GM23338 (cell line): ENCODE results near the gene LRRC28. TPM values are rescaled to one million over a fixed set of nuclear protein-coding genes. Genes with fewer than 3 reads are reported as not detected.

ENCODE experiments used
- ATAC-seq: fragments of 200-7000 bp; cut with Tn5 transposase; 3 replicates; pipeline ENCODE4 v1.9.1; 2020
- DNase-seq: peaks from one replicate; pipeline ENCODE4 v3.0.0-alpha.2; 2015; ENCODE audit warnings: low spot score
- H2AFZ ChIP-seq: fragments of 200-600 bp; sonication (generic); 2 replicates; pipeline ENCODE4 v1.8.0; 2016; ENCODE audit warnings: antibody characterized with exemption, mild to moderate bottlenecking, moderate library complexity
- H3F3A ChIP-seq: fragments of 200-600 bp; sonication (generic); replicated peaks from 2 replicates; pipeline ENCODE4 v1.8.0; 2017; ENCODE audit warnings: antibody characterized with exemption, mixed run types, low read depth
- H3K27ac ChIP-seq: fragments of 200-600 bp; sonication (generic); 2 replicates; pipeline ENCODE4 v1.6.1; 2016; ENCODE audit warnings: low read depth
- H3K27me3 ChIP-seq: fragments of 200-600 bp; sonication (generic); 2 replicates; pipeline ENCODE4 v1.8.0; 2016; ENCODE audit warnings: mild to moderate bottlenecking, mixed run types, moderate library complexity; ENCODE audit not compliant: insufficient read depth
- H3K36me3 ChIP-seq: fragments of 200-600 bp; sonication (generic); 2 replicates; pipeline ENCODE4 v1.8.0; 2016; ENCODE audit warnings: mild to moderate bottlenecking; ENCODE audit not compliant: insufficient read depth
- H3K4me1 ChIP-seq: fragments of 200-600 bp; sonication (generic); 2 replicates; pipeline ENCODE4 v1.8.0; 2016; ENCODE audit warnings: mild to moderate bottlenecking, moderate library complexity; ENCODE audit not compliant: insufficient read depth
- H3K4me2 ChIP-seq: fragments of 200-600 bp; sonication (generic); 2 replicates; pipeline ENCODE4 v1.7.1; 2017; ENCODE audit warnings: mixed run types
- H3K4me3 ChIP-seq: fragments of 200-600 bp; sonication (generic); 2 replicates; pipeline ENCODE4 v1.6.1; 2016; ENCODE audit warnings: mixed run types
- H3K79me2 ChIP-seq: fragments of 200-600 bp; sonication (generic); replicated peaks from 2 replicates; pipeline ENCODE4 v1.8.0; 2017; ENCODE audit warnings: mild to moderate bottlenecking; ENCODE audit not compliant: insufficient read depth
- H3K9me2 ChIP-seq: fragments of 200-600 bp; sonication (generic); 2 replicates; pipeline ENCODE4 v1.8.0; 2017; ENCODE audit not compliant: insufficient read depth
- H4K20me1 ChIP-seq: fragments of 200-600 bp; sonication (generic); replicated peaks from 2 replicates; pipeline ENCODE4 v1.8.0; 2017; ENCODE audit warnings: mild to moderate bottlenecking; ENCODE audit not compliant: insufficient read depth
- H3K27ac Mint-ChIP-seq: 2 replicates; pipeline ENCODE4 v1.8.0; 2020; ENCODE audit warnings: inconsistent platforms, mild to moderate bottlenecking, moderate library complexity, mixed read lengths
- H3K27me3 Mint-ChIP-seq: 3 replicates; pipeline ENCODE4 v1.8.0; 2022; ENCODE audit warnings: low read depth, mild to moderate bottlenecking, moderate library complexity, mixed read lengths, inconsistent platforms; ENCODE audit not compliant: insufficient read depth, poor library complexity
- H3K36me3 Mint-ChIP-seq: 3 replicates; pipeline ENCODE4 v1.8.0; 2021; ENCODE audit warnings: low read depth, mild to moderate bottlenecking, inconsistent platforms, moderate library complexity, mixed read lengths
- H3K4me1 Mint-ChIP-seq: 3 replicates; pipeline ENCODE4 v1.8.0; 2020; ENCODE audit warnings: mild to moderate bottlenecking, inconsistent platforms, mixed read lengths
- H3K4me3 Mint-ChIP-seq: 3 replicates; pipeline ENCODE4 v1.8.0; 2021; ENCODE audit warnings: moderate library complexity, mild to moderate bottlenecking, inconsistent platforms, mixed read lengths
- H3K9me3 Mint-ChIP-seq: 3 replicates; pipeline ENCODE4 v1.8.0; 2020; ENCODE audit warnings: moderate library complexity, mild to moderate bottlenecking, inconsistent platforms, mixed read lengths
- CREB1 ChIP-seq: fragments of 250-450 bp; sonication (Bioruptor Pico); IDR thresholded peaks from 2 replicates; pipeline ENCODE4 v1.5.0; 2020; ENCODE audit warnings: low read depth, mild to moderate bottlenecking, moderate library complexity
- EZH2 ChIP-seq: fragments of 200-600 bp; sonication (generic); IDR thresholded peaks from one replicate; pipeline ENCODE4 v1.8.0; 2017; ENCODE audit warnings: antibody characterized with exemption, mild to moderate bottlenecking, low read depth; ENCODE audit not compliant: unreplicated experiment
- EZH2phosphoT487 ChIP-seq: fragments of 200-600 bp; sonication (generic); IDR thresholded peaks from one replicate; pipeline ENCODE4 v1.8.1; 2018; ENCODE audit warnings: antibody characterized with exemption; ENCODE audit not compliant: unreplicated experiment
- JUNB ChIP-seq: IDR thresholded peaks from one replicate; pipeline ENCODE4 v1.6.1; 2016; ENCODE audit warnings: antibody characterized with exemption; ENCODE audit not compliant: unreplicated experiment
- NANOG ChIP-seq: IDR thresholded peaks from 2 replicates; pipeline ENCODE4 v1.6.1; 2016; ENCODE audit warnings: antibody characterized with exemption, borderline replicate concordance
- POLR2AphosphoS5 ChIP-seq: IDR thresholded peaks from 2 replicates; pipeline ENCODE4 v1.6.1; 2016; ENCODE audit warnings: antibody characterized with exemption, low read depth
- STAT1 ChIP-seq: IDR thresholded peaks from one replicate; pipeline ENCODE4 v1.6.1; 2016; ENCODE audit warnings: antibody characterized with exemption; ENCODE audit not compliant: unreplicated experiment
- ZNF114 ChIP-seq: fragments of 250-450 bp; sonication (Bioruptor Pico); IDR thresholded peaks from 2 replicates; pipeline ENCODE4 v1.5.0; 2020; ENCODE audit warnings: mild to moderate bottlenecking, moderate library complexity
- ZNF331 ChIP-seq: fragments of 250-450 bp; sonication (Bioruptor Pico); IDR thresholded peaks from 2 replicates; pipeline ENCODE4 v1.5.0; 2020; ENCODE audit warnings: low read depth, mild to moderate bottlenecking, moderate library complexity
- polyA plus RNA-seq: library from polyadenylated mRNA; unstranded; fragments of >200 nt; fragmentation: Nextera tagmentation; extraction: Ambion mirVana; gene quantifications from 2 replicates; pipeline ENCODE4 v1.2.1, GENCODE V29; 2016
- total RNA-seq: library from RNA; depleted of rRNA; stranded (reverse); fragments of >200 nt; shearing (Covaris generic); gene quantifications from 2 replicates; pipeline ENCODE4 v1.2.3, GENCODE V29; 2014
- TF ChIP-seq, protein P1 (sequence below): IDR thresholded peaks from 2 replicates; pipeline ENCODE4 v1.6.1; 2016; ENCODE audit warnings: antibody characterized with exemption
- TF ChIP-seq, protein P2 (sequence below), 2 experiments: fragments of 200-600 bp in 1 of 2; sonication (generic) in 1 of 2; conservative IDR thresholded peaks; 2 replicates each; pipeline versions ENCODE4 v1.5.1 to v1.6.1; 2016 to 2017; ENCODE audit warnings: antibody characterized with exemption in 2 of 2, low read depth in 2 of 2, mild to moderate bottlenecking in 2 of 2, moderate library complexity in 1 of 2
- TF ChIP-seq, protein P3 (sequence below): fragments of 250-450 bp; sonication (Bioruptor Pico); IDR thresholded peaks from 2 replicates; pipeline ENCODE4 v1.5.0; 2020; ENCODE audit warnings: mild to moderate bottlenecking, moderate library complexity
- TF ChIP-seq, protein P4 (sequence below): IDR thresholded peaks from one replicate; pipeline ENCODE4 v1.6.1; 2018; ENCODE audit warnings: antibody characterized with exemption; ENCODE audit not compliant: unreplicated experiment

The LRRC28 gene
- total and polyA plus RNA-seq, 2 experiments from 2014 or later, result 12.9 to 28.4 TPM

DNA sequence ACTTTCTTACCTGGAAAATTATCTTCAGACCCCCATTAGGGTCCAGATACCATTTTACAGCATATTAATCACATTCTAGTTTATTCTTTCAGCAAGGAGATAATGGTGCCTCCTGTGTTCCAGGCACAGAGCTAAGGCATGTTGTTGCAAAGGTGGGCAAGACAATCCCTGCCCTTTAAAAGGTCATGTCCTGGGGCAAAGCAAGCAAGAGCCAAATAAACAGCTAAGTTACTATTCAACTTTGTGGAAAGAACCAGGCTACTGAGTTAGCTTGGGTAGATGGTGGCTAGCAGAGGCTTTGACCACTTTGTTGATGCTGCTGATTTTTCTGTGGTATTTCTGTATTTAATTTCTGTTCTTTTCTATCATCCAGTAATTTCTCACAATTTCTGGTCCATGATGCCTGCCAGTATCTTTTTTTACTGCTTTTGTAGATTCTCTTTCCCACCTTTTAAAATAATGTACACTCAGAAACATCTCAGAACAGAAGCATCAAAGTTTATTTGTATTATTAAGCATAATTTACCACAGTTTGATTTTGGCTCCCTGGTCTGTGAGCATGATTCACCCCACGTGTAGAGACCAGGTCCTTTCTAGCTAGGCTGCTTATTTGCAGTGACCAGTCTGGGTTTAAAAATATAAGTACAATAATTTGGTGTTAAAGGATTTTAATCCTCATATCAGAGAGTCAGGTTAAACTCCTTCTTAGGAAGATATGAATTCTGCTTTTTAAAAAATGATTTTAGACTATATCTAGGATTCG is 71.5 kb downstream of the LRRC28 start:
- no peak for ATAC-seq

More for the DNA sequence above, 71.5 kb downstream of the LRRC28 start:
- H3K27me3 ChIP-seq, result no peaks in the 10 kb centered on the region
- H2AFZ ChIP-seq, result no peak overlapping the region
- no peaks in the 10 kb centered on the region for H4K20me1 ChIP-seq
- H3K36me3 Mint-ChIP-seq, result no peaks in the 10 kb centered on the region
- DNase-seq, result no peak
- H3K27me3 Mint-ChIP-seq, result no peaks in the 10 kb centered on the region
- no peak overlapping the region for H3K4me3 Mint-ChIP-seq
- H3K36me3 ChIP-seq, result no peaks in the 10 kb centered on the region
- H3K4me1 ChIP-seq, result peaks cover under 1% of the 10 kb centered on the region; the same call in 1 of the 2 replicates
- no peaks in the 10 kb centered on the region for H3K79me2 ChIP-seq
- H3K9me3 Mint-ChIP-seq, result no peaks in the 10 kb centered on the region
- no peaks in the 10 kb centered on the region for H3F3A ChIP-seq
- TF ChIP-seq NANOG (no peak), ZNF114 (no peak), EZH2phosphoT487 (no peak), ZNF331 (no peak), JUNB (no peak), EZH2 (no peak), POLR2AphosphoS5 (no peak), STAT1 (no peak), CREB1 (CRISPR knock-in tag) (no peak)
- TF ChIP-seq, protein P1, sequence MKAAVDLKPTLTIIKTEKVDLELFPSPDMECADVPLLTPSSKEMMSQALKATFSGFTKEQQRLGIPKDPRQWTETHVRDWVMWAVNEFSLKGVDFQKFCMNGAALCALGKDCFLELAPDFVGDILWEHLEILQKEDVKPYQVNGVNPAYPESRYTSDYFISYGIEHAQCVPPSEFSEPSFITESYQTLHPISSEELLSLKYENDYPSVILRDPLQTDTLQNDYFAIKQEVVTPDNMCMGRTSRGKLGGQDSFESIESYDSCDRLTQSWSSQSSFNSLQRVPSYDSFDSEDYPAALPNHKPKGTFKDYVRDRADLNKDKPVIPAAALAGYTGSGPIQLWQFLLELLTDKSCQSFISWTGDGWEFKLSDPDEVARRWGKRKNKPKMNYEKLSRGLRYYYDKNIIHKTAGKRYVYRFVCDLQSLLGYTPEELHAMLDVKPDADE, result no peak
- TF ChIP-seq, protein P2, sequence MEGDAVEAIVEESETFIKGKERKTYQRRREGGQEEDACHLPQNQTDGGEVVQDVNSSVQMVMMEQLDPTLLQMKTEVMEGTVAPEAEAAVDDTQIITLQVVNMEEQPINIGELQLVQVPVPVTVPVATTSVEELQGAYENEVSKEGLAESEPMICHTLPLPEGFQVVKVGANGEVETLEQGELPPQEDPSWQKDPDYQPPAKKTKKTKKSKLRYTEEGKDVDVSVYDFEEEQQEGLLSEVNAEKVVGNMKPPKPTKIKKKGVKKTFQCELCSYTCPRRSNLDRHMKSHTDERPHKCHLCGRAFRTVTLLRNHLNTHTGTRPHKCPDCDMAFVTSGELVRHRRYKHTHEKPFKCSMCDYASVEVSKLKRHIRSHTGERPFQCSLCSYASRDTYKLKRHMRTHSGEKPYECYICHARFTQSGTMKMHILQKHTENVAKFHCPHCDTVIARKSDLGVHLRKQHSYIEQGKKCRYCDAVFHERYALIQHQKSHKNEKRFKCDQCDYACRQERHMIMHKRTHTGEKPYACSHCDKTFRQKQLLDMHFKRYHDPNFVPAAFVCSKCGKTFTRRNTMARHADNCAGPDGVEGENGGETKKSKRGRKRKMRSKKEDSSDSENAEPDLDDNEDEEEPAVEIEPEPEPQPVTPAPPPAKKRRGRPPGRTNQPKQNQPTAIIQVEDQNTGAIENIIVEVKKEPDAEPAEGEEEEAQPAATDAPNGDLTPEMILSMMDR (conservative IDR thresholded peaks at IDR 0.05; ENCODE audit: low read depth in 2 of 2), result no peak
- TF ChIP-seq, protein P3, sequence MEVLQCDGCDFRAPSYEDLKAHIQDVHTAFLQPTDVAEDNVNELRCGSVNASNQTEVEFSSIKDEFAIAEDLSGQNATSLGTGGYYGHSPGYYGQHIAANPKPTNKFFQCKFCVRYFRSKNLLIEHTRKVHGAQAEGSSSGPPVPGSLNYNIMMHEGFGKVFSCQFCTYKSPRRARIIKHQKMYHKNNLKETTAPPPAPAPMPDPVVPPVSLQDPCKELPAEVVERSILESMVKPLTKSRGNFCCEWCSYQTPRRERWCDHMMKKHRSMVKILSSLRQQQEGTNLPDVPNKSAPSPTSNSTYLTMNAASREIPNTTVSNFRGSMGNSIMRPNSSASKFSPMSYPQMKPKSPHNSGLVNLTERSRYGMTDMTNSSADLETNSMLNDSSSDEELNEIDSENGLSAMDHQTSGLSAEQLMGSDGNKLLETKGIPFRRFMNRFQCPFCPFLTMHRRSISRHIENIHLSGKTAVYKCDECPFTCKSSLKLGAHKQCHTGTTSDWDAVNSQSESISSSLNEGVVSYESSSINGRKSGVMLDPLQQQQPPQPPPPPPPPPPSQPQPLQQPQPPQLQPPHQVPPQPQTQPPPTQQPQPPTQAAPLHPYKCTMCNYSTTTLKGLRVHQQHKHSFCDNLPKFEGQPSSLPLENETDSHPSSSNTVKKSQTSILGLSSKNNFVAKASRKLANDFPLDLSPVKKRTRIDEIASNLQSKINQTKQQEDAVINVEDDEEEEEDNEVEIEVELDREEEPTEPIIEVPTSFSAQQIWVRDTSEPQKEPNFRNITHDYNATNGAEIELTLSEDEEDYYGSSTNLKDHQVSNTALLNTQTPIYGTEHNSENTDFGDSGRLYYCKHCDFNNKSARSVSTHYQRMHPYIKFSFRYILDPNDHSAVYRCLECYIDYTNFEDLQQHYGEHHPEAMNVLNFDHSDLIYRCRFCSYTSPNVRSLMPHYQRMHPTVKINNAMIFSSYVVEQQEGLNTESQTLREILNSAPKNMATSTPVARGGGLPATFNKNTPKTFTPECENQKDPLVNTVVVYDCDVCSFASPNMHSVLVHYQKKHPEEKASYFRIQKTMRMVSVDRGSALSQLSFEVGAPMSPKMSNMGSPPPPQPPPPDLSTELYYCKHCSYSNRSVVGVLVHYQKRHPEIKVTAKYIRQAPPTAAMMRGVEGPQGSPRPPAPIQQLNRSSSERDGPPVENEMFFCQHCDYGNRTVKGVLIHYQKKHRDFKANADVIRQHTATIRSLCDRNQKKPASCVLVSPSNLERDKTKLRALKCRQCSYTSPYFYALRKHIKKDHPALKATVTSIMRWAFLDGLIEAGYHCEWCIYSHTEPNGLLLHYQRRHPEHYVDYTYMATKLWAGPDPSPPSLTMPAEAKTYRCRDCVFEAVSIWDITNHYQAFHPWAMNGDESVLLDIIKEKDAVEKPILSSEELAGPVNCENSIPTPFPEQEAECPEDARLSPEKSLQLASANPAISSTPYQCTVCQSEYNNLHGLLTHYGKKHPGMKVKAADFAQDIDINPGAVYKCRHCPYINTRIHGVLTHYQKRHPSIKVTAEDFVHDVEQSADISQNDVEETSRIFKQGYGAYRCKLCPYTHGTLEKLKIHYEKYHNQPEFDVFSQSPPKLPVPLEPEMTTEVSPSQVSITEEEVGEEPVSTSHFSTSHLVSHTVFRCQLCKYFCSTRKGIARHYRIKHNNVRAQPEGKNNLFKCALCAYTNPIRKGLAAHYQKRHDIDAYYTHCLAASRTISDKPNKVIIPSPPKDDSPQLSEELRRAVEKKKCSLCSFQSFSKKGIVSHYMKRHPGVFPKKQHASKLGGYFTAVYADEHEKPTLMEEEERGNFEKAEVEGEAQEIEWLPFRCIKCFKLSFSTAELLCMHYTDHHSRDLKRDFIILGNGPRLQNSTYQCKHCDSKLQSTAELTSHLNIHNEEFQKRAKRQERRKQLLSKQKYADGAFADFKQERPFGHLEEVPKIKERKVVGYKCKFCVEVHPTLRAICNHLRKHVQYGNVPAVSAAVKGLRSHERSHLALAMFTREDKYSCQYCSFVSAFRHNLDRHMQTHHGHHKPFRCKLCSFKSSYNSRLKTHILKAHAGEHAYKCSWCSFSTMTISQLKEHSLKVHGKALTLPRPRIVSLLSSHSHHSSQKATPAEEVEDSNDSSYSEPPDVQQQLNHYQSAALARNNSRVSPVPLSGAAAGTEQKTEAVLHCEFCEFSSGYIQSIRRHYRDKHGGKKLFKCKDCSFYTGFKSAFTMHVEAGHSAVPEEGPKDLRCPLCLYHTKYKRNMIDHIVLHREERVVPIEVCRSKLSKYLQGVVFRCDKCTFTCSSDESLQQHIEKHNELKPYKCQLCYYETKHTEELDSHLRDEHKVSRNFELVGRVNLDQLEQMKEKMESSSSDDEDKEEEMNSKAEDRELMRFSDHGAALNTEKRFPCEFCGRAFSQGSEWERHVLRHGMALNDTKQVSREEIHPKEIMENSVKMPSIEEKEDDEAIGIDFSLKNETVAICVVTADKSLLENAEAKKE (CRISPR knock-in tag), result no peak
- TF ChIP-seq, protein P4, sequence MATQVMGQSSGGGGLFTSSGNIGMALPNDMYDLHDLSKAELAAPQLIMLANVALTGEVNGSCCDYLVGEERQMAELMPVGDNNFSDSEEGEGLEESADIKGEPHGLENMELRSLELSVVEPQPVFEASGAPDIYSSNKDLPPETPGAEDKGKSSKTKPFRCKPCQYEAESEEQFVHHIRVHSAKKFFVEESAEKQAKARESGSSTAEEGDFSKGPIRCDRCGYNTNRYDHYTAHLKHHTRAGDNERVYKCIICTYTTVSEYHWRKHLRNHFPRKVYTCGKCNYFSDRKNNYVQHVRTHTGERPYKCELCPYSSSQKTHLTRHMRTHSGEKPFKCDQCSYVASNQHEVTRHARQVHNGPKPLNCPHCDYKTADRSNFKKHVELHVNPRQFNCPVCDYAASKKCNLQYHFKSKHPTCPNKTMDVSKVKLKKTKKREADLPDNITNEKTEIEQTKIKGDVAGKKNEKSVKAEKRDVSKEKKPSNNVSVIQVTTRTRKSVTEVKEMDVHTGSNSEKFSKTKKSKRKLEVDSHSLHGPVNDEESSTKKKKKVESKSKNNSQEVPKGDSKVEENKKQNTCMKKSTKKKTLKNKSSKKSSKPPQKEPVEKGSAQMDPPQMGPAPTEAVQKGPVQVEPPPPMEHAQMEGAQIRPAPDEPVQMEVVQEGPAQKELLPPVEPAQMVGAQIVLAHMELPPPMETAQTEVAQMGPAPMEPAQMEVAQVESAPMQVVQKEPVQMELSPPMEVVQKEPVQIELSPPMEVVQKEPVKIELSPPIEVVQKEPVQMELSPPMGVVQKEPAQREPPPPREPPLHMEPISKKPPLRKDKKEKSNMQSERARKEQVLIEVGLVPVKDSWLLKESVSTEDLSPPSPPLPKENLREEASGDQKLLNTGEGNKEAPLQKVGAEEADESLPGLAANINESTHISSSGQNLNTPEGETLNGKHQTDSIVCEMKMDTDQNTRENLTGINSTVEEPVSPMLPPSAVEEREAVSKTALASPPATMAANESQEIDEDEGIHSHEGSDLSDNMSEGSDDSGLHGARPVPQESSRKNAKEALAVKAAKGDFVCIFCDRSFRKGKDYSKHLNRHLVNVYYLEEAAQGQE, result no peak
- H3K4me1 Mint-ChIP-seq, result peaks cover under 1% of the 10 kb centered on the region; the same call in 2 of the 3 replicates
- no peak overlapping the region for H3K4me2 ChIP-seq
- H3K4me3 ChIP-seq, result no peak overlapping the region
- H3K9me2 ChIP-seq, result no peaks in the 10 kb centered on the region
- no peak overlapping the region for H3K27ac Mint-ChIP-seq
- no peak overlapping the region for H3K27ac ChIP-seq
